HG02759 (cell line): ENCODE data around the gene TTI1.

ENCODE experiments used
- ATAC-seq: cut with Tn5 transposase; IDR thresholded peaks from one replicate; pipeline ENCODE4 v1.9.1; 2021; ENCODE audit warnings: mild to moderate bottlenecking, moderate library complexity; ENCODE audit not compliant: unreplicated experiment

TTI1 gene

GRCh38 chr20:38055294-38055693, 22.0 kb upstream of the TTI1 start:
- ATAC-seq = no peak

DNA sequence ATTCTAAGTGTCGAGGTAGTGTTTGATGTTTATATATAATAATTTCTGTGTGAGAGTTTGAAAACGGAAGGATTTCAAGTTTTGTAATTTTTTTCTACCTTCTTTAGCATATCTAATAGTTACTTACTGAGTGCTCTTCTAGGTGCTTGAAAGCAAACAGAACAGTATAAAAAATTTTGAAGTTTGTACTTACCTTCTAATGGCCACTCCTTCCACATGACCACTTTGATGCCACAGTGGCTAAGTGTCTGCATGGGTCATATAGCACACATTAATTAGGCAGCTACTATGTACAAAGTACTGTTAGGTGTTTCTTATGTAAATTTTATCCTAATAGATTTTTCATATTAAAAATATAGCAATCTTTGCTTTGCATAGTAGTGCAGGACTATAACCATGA, 21.4 kb upstream of the TTI1 start:
- no peak for ATAC-seq

GRCh38 chr20:38052870-38053269, 19.6 kb upstream of the TTI1 start:
- no peak for ATAC-seq

DNA sequence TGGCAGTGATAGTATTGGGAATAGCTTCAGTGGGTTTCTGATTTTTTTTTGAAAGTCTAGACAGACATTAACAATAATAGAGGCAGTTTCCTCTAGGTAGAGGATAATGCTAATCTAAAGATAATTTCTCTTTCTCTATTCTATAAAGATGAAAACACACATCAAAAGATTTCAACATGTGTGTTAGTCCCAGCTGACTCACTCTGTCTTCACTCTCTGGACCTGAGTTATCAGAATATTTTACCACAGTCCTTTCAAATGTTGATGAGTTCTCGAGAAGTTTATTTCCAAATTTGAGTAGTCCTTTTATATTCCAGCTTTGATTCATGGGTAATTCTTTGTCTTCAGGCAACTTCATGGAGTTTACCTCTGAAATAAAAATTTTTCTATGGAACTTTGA, 17.4 kb upstream of the TTI1 start:
- no peak for ATAC-seq

DNA sequence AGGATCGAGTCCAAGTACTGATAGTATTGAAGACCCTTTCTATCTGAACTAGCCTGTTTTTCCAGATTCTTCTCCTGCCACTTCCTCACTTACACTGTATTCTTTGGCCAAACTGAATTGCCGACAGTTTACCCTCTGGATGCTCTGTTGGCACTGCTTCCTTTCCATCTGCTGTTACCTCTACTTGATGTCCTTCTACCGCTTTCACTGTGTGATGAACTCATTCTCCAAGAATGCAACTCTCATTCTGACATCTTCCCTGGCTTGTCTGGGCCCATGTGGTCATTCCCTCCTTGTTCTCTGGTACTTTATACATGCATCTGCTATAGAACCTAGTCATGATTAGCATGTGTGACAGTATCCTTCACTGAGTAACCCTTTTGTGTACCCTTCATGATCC, 16.5 kb upstream of the TTI1 start:
- no peak for ATAC-seq

GRCh38 chr20:38046572-38046971, 13.3 kb upstream of the TTI1 start:
- ATAC-seq = no peak

DNA sequence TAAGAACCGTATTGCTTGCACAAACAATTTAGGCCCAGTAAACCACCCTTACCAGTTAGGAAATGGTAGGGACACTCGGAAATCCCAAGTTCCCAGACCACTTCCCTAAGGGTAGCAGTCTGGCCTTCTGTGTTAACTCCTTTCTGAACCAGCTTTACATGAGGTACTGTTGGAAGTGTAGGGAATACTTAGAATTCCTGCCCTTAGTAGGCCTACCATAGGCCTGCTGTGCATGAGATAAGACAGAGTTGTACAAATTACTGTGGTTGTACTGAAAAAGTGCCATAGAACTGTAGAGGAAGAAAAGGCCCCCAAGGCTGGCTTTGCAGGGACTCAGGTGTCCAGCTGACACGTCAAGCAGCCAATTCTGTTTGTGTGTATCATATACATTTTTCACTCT, 11.4 kb upstream of the TTI1 start:
- ATAC-seq = no peak

DNA sequence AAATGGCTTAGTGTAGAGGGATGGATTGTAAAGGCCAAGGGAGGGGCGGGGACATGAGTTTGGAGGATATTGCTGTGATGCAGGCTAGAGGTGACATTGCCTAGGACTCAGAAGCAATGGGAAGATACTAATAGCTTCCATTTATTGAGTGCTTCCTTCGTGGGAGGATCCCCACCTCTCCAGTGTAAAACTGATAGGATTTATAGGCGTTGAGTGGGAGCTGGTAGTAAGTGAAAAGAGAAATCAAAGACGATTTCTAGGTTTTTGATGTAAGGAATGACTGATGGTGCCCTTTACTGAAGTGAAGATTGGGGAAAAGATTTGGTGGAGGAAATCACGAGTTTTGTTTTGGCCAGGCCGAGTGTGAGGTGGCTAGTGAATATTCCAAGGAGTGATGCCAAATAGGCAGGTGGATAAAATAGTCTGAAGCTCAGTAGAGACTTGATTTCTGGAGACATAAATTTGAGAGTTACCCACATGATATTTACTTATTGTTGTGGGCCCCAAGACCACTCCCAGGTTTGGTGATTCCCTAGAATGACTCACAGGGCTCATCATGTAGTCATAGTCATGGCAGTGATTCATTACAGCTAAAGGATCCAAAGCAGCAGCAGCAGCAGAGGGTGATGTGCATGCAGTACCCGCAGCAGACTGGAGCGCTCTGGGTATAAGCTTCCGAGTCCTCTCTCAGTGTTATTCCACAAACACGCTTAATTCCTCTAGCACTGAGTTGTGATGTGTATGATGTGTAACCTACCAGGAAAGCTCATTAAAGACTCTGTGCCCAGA, 10.4 kb upstream of the TTI1 start:
- ATAC-seq = no peak

- no peak for ATAC-seq
These were observed 7.0 kb upstream of the TTI1 start for GRCh38 chr20:38040276-38040675.

DNA sequence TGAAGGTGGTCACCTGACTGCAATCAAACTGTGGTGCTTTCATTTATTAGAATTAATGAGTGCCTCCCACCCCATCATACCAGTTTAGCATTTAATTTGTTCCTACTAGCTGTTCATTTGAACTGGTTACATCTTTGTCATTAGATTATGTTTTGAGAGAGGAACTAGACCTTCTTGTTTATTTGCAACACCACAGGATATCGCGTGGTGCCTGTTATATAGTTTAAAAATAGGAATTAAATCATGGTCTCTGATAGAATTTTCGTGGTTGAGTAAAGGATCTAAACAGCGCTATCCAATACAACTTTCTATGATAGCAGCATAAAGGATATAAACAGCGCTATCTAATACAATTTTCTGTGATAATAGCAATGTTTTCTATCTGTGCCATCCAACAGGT, 3.1 kb upstream of the TTI1 start:
- ATAC-seq = no peak

DNA sequence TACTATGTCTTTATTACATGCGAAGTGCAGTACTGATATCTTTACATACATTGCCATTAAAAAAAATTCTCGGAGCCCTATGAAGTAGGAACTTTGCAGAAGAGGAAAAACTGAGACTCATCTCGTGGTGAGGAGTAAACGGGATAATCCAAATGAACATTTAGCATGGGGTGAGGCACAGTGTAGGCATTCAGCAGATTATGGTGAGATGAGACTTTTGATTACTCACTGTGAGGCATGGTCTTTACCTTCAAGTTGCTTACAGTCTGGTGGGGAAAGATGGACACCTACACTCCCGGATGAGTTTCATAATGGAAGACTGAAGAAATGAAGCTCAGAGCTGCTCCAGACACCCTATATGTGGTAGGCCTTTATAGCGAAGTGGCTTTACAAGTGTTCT, 1.7 kb upstream of the TTI1 start:
- ATAC-seq = no peak

DNA sequence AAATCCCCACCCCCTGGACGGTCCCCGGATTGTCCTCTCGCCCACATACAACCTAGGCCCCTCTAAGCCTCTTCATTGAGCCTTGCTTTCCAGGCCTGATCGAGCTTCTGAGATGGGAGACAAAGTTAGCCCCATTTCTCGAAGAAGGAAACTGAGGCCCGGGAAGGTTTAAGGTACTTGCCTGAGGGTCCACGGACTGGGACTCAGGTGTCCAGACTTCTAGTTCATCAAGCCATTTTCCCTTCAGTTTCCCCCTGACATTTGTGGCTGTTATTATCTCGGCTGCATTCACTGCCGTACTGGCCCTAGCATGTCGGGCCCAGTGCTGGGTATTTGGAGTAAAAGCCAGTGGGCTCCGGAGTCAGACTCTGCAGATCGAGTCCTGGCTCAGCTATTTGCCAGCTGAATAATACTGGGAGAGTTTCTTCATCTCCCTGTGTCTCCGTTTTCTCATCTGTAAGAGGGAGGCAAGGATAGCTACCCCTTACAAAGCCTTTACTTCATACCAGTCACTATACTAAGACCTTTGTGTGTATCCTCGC, 923 bp upstream of the TTI1 start:
- ATAC-seq = no peak

DNA sequence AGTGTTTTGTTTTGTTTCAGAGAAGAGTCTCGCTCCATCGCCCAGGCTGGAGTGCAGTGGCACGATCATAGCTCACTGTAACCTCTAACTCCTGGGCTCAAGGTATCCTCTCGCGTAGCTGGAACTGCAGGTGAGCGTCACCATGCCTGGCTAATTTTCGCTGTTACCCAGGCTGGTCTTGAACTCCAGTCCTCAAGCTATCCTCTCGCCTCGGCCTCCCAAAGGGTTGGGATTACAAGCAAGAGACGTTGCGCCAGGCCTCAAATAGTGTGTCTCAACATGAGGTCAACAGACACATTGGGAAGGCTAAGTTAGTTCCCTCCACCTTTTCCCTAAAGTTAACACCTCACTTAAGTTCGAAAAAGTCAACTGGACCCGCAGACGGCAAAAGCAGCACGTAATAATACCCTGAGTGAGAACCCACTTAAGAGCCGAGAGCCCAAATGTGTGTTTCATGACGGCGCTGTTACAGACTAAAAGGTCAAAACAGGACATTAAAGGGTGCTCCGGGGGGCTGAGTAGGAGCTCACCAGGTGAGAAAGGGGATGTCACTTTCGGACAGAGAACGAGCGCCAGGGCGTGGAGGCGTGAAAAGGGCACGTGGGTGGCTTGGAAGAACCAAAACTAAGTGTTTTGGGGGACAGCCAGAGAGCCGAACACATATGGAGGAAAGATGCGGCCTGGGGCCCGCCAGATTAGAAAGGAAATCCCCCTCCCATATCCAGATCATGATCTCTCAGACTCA, 499 bp downstream of the TTI1 start:
- ATAC-seq = peak; percentile 52

DNA sequence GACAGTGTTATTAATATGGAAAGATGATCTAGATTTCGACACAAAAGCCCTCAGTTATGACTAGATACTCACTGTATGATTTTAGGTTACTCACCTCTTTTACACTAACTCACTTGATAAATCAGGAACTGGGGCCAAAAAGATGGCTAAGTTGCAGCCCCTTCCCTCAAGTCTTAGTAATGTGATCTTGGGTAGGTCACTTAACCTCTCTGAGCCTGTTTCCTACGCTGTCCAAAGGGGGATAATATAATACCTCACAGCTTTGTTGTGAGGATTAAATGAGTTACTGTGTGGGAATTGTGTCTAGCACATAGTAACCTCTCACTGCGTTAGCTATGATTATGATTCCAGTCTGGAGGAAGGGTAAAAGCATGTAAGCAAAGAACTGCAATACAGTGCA, 1.3 kb downstream of the TTI1 start:
- no peak for ATAC-seq

DNA sequence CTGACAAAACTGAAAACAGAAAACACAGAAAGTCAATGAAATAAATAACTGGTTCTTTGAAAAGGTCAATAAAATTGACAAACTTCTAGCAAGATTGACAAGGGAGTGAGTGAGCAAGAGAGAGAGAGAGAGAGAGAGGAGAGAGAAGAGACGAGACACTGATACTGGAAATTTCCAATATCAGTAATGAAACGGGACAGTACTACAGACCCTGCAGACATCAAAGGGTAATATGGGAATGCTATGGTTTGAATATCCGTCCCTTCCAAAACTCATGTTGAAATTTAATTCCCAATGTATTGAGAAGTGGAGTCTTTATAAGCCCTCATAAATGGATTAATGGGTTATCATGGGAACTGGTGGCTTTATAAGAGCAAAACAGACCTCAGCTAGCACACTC, 3.8 kb downstream of the TTI1 start:
- ATAC-seq = no peak

DNA sequence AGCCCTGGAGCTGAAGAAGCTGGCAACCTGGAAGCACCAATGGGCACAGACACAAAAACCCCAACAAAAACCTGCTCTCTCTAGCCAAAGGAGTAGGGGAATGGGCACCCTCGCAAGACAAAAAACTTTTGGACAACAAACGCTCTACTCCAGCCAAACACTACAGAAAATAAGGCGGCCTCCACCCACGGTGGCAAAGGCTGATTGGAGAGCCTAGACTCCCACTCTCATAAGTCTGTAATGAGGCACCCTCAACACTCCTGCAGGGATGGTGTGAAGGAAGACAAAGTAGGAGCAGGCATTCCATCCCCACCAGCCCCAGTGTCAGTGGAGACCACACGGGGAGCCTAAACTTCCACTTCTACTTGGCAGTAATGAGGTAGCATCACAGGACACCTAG, 8.8 kb downstream of the TTI1 start:
- no peak for ATAC-seq

GRCh38 chr20:38023181-38024001, 9.9 kb downstream of the TTI1 start:
- ATAC-seq = peak; percentile 50

GRCh38 chr20:38021087-38021772, 12.0 kb downstream of the TTI1 start:
- ATAC-seq = no peak

- ATAC-seq = no peak
These were observed 14.9 kb downstream of the TTI1 start for GRCh38 chr20:38018385-38018784.

- no peak for ATAC-seq
These were observed 15.3 kb downstream of the TTI1 start for GRCh38 chr20:38017959-38018358.

GRCh38 chr20:38013887-38014286, 19.4 kb downstream of the TTI1 start:
- ATAC-seq = no peak
